GM12878 (cell line): ENCODE data around the gene TIPIN.

ENCODE experiments used
- EP300 ChIP-seq, 2 experiments: fragments of 150-350 bp in 1 of 2; IDR thresholded peaks; 2 replicates each; pipeline ENCODE4 v1.6.1; 2011 to 2012; ENCODE audit warnings: low read depth in 2 of 2, low read length in 2 of 2, borderline replicate concordance in 1 of 2, improper control_type of control experiment in 1 of 2, inconsistent platforms in 1 of 2; ENCODE audit not compliant: control insufficient read depth in 1 of 2
- EZH2 ChIP-seq: IDR thresholded peaks from 2 replicates; pipeline ENCODE4 v1.6.1; 2012; ENCODE audit warnings: low read depth, mild to moderate bottlenecking, control low read depth, inconsistent platforms, low read length, borderline replicate concordance; ENCODE audit not compliant: control insufficient read depth
- POLR2AphosphoS5 ChIP-seq: IDR thresholded peaks from 2 replicates; pipeline ENCODE4 v1.6.1; 2011; ENCODE audit warnings: mild to moderate bottlenecking, low read length, inconsistent platforms
- STAT3 ChIP-seq: IDR thresholded peaks from 2 replicates; pipeline ENCODE4 v1.6.1; 2011; ENCODE audit warnings: low read depth, low read length, improper control_type of control experiment
- SUPT20H ChIP-seq: IDR thresholded peaks from 2 replicates; pipeline ENCODE4 v1.6.1; 2011; ENCODE audit warnings: low read depth, mild to moderate bottlenecking, low read length, moderate library complexity, borderline replicate concordance; ENCODE audit not compliant: control insufficient read depth
- TCF12 ChIP-seq: IDR thresholded peaks from 2 replicates; pipeline ENCODE4 v1.6.1; 2011; ENCODE audit warnings: low read depth, mild to moderate bottlenecking, low read length
- ZNF24 ChIP-seq: fragments of 450-650 bp; IDR thresholded peaks from 2 replicates; pipeline ENCODE4 v1.6.1; 2017; ENCODE audit warnings: antibody characterized with exemption, mild to moderate bottlenecking
- ZZZ3 ChIP-seq: IDR thresholded peaks from 2 replicates; pipeline ENCODE4 v1.6.1; 2011; ENCODE audit warnings: low read depth; ENCODE audit not compliant: control insufficient read depth, insufficient read length
- TF ChIP-seq, protein P1 (sequence below), 3 experiments: IDR thresholded peaks in 2 of 3; conservative IDR thresholded peaks in 1 of 3; 2 replicates each; pipeline ENCODE4 v1.5.1; 2011; ENCODE audit warnings: low read depth in 3 of 3, low read length in 3 of 3, mild to moderate bottlenecking in 3 of 3, control low read depth in 2 of 3, moderate library complexity in 2 of 3, inconsistent platforms in 1 of 3, mixed read lengths in 1 of 3; ENCODE audit not compliant: control insufficient read depth in 2 of 3, insufficient read depth in 1 of 3; ENCODE audit errors: extremely low read depth in 1 of 3
- TF ChIP-seq, protein P2 (sequence below): IDR thresholded peaks from 2 replicates; pipeline ENCODE4 v1.6.1; 2012; ENCODE audit warnings: mild to moderate bottlenecking, low read depth, low read length
- TF ChIP-seq, protein P3 (sequence below): fragments of 450-650 bp; IDR thresholded peaks from 2 replicates; pipeline ENCODE4 v1.6.1; 2014; ENCODE audit warnings: mild to moderate bottlenecking
- TF ChIP-seq, protein P4 (sequence below): IDR thresholded peaks from 2 replicates; pipeline ENCODE4 v1.6.1; 2011; ENCODE audit warnings: borderline replicate concordance, low read depth, mild to moderate bottlenecking, moderate library complexity, mixed read lengths, low read length; ENCODE audit not compliant: insufficient read depth; ENCODE audit errors: extremely low read length

DNA sequence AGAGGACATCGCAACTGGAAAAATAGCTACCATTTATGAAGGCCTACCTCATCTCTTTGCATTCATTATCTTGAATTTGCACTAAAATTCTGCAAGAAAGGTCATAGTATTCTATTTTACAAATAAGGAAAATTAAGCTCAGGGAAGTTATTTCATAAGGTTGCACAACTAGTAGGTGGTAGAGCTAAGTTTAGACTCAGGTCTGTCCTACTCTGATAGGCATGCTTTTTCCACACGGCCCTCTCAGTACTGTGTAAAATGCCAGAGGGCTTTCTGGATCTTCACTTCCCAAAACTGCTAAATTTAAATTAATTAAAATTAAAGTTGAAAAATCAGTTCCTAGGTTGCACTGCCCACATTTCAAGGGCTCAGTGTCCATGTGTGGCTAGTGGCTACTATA is 48.5 kb upstream of the TIPIN start:
- TF ChIP-seq EZH2 = no peak
- TF ChIP-seq, protein P1, sequence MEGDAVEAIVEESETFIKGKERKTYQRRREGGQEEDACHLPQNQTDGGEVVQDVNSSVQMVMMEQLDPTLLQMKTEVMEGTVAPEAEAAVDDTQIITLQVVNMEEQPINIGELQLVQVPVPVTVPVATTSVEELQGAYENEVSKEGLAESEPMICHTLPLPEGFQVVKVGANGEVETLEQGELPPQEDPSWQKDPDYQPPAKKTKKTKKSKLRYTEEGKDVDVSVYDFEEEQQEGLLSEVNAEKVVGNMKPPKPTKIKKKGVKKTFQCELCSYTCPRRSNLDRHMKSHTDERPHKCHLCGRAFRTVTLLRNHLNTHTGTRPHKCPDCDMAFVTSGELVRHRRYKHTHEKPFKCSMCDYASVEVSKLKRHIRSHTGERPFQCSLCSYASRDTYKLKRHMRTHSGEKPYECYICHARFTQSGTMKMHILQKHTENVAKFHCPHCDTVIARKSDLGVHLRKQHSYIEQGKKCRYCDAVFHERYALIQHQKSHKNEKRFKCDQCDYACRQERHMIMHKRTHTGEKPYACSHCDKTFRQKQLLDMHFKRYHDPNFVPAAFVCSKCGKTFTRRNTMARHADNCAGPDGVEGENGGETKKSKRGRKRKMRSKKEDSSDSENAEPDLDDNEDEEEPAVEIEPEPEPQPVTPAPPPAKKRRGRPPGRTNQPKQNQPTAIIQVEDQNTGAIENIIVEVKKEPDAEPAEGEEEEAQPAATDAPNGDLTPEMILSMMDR (IDR thresholded peaks at IDR 0.05 in 2 of 3, conservative IDR thresholded peaks at IDR 0.05 in 1 of 3; ENCODE audit: control insufficient read depth in 2 of 3, extremely low read depth in 1 of 3, insufficient read depth in 1 of 3, low read depth in 3 of 3, low read length in 3 of 3) = no peak
- no peak for TF ChIP-seq SUPT20H
- TF ChIP-seq, protein P2, sequence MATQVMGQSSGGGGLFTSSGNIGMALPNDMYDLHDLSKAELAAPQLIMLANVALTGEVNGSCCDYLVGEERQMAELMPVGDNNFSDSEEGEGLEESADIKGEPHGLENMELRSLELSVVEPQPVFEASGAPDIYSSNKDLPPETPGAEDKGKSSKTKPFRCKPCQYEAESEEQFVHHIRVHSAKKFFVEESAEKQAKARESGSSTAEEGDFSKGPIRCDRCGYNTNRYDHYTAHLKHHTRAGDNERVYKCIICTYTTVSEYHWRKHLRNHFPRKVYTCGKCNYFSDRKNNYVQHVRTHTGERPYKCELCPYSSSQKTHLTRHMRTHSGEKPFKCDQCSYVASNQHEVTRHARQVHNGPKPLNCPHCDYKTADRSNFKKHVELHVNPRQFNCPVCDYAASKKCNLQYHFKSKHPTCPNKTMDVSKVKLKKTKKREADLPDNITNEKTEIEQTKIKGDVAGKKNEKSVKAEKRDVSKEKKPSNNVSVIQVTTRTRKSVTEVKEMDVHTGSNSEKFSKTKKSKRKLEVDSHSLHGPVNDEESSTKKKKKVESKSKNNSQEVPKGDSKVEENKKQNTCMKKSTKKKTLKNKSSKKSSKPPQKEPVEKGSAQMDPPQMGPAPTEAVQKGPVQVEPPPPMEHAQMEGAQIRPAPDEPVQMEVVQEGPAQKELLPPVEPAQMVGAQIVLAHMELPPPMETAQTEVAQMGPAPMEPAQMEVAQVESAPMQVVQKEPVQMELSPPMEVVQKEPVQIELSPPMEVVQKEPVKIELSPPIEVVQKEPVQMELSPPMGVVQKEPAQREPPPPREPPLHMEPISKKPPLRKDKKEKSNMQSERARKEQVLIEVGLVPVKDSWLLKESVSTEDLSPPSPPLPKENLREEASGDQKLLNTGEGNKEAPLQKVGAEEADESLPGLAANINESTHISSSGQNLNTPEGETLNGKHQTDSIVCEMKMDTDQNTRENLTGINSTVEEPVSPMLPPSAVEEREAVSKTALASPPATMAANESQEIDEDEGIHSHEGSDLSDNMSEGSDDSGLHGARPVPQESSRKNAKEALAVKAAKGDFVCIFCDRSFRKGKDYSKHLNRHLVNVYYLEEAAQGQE = no peak
- TF ChIP-seq STAT3 = no peak
- no peak for TF ChIP-seq EP300 (IDR thresholded peaks at IDR 0.05; ENCODE audit: borderline replicate concordance in 1 of 2, control insufficient read depth in 1 of 2, low read depth in 2 of 2, low read length in 2 of 2)
- TF ChIP-seq POLR2AphosphoS5 = no peak
- TF ChIP-seq, protein P3, sequence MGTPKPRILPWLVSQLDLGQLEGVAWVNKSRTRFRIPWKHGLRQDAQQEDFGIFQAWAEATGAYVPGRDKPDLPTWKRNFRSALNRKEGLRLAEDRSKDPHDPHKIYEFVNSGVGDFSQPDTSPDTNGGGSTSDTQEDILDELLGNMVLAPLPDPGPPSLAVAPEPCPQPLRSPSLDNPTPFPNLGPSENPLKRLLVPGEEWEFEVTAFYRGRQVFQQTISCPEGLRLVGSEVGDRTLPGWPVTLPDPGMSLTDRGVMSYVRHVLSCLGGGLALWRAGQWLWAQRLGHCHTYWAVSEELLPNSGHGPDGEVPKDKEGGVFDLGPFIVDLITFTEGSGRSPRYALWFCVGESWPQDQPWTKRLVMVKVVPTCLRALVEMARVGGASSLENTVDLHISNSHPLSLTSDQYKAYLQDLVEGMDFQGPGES = no peak
- TF ChIP-seq, protein P4, sequence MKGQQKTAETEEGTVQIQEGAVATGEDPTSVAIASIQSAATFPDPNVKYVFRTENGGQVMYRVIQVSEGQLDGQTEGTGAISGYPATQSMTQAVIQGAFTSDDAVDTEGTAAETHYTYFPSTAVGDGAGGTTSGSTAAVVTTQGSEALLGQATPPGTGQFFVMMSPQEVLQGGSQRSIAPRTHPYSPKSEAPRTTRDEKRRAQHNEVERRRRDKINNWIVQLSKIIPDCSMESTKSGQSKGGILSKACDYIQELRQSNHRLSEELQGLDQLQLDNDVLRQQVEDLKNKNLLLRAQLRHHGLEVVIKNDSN = no peak
- TF ChIP-seq ZNF24 = no peak
- TF ChIP-seq TCF12 = no peak
- TF ChIP-seq ZZZ3 = no peak
